H9 (cell line): Measurements from ENCODE around the gene SELENOF. TPM values are rescaled to one million over a fixed set of nuclear protein-coding genes. Genes with fewer than 3 reads are reported as not detected.

Source experiments
- DNase-seq: peaks from one replicate; pipeline ENCODE4 v3.0.0-alpha.2; 2017
- H2AFZ ChIP-seq: one replicate; pipeline ENCODE4 v1.6.1; 2013; ENCODE audit warnings: mild to moderate bottlenecking, low read length, control low read depth, moderate library complexity
- H2AK5ac ChIP-seq: 2 replicates; pipeline ENCODE4 v1.6.1; 2013; ENCODE audit warnings: low read length, control low read depth, mixed read lengths; ENCODE audit not compliant: insufficient read length
- H2BK120ac ChIP-seq: one replicate; pipeline ENCODE4 v1.6.1; 2013; ENCODE audit warnings: low read depth, mild to moderate bottlenecking, low read length, control low read depth, inconsistent platforms; ENCODE audit not compliant: poor library complexity, severe bottlenecking
- H2BK12ac ChIP-seq: 2 replicates; pipeline ENCODE4 v1.6.1; 2013; ENCODE audit warnings: low read length, control low read depth, mixed read lengths, low read depth; ENCODE audit not compliant: insufficient read length
- H2BK15ac ChIP-seq: 2 replicates; pipeline ENCODE4 v1.6.1; 2013; ENCODE audit warnings: low read depth, low read length, control low read depth
- H2BK20ac ChIP-seq: one replicate; pipeline ENCODE4 v1.6.1; 2013; ENCODE audit warnings: low read depth, mild to moderate bottlenecking, low read length, control low read depth, inconsistent platforms; ENCODE audit not compliant: poor library complexity, severe bottlenecking
- H2BK5ac ChIP-seq: 2 replicates; pipeline ENCODE4 v1.6.1; 2013; ENCODE audit warnings: low read length, control low read depth, mixed read lengths; ENCODE audit not compliant: insufficient read length
- H3K14ac ChIP-seq: 2 replicates; pipeline ENCODE4 v1.6.1; 2013; ENCODE audit warnings: low read length, control low read depth; ENCODE audit not compliant: insufficient read depth
- H3K18ac ChIP-seq: 2 replicates; pipeline ENCODE4 v1.6.1; 2013; ENCODE audit warnings: low read depth, mild to moderate bottlenecking, mixed read lengths, low read length, control low read depth; ENCODE audit not compliant: insufficient read length
- H3K23ac ChIP-seq: 2 replicates; pipeline ENCODE4 v1.6.1; 2013; ENCODE audit warnings: low read length, control low read depth, mixed read lengths, low read depth; ENCODE audit not compliant: insufficient read length
- H3K23me2 ChIP-seq: 2 replicates; pipeline ENCODE4 v1.6.1; 2013; ENCODE audit warnings: low read depth, mild to moderate bottlenecking, mixed read lengths, low read length, control low read depth; ENCODE audit not compliant: insufficient read length, poor library complexity, severe bottlenecking
- H3K27ac ChIP-seq: 2 replicates; pipeline ENCODE4 v1.5.1; 2013; ENCODE audit warnings: low read length, control low read depth, mixed read lengths, low read depth; ENCODE audit not compliant: insufficient read length
- H3K27me3 ChIP-seq: 2 replicates; pipeline ENCODE4 v1.6.1; 2013; ENCODE audit warnings: low read length, control low read depth, inconsistent platforms; ENCODE audit not compliant: insufficient read depth
- H3K4ac ChIP-seq: 2 replicates; pipeline ENCODE4 v1.6.1; 2013; ENCODE audit warnings: low read depth, mild to moderate bottlenecking, control low read depth, inconsistent platforms, low read length, moderate library complexity
- H3K4me1 ChIP-seq: 2 replicates; pipeline ENCODE4 v1.6.1; 2013; ENCODE audit warnings: low read length, control low read depth, inconsistent platforms; ENCODE audit not compliant: insufficient read depth
- H3K4me2 ChIP-seq: 2 replicates; pipeline ENCODE4 v1.6.1; 2013; ENCODE audit warnings: low read length, control low read depth, mixed read lengths; ENCODE audit not compliant: insufficient read length, insufficient read depth
- H3K56ac ChIP-seq: 2 replicates; pipeline ENCODE4 v1.6.1; 2013; ENCODE audit warnings: low read depth, mild to moderate bottlenecking, mixed read lengths, low read length, control low read depth; ENCODE audit not compliant: insufficient read length
- H3K79me1 ChIP-seq: 2 replicates; pipeline ENCODE4 v1.6.1; 2013; ENCODE audit warnings: low read depth, mild to moderate bottlenecking, moderate library complexity, low read length, control low read depth, inconsistent platforms; ENCODE audit not compliant: insufficient read depth, poor library complexity, severe bottlenecking
- H3K79me2 ChIP-seq: 2 replicates; pipeline ENCODE4 v1.6.1; 2013; ENCODE audit warnings: low read length, control low read depth, inconsistent platforms; ENCODE audit not compliant: insufficient read depth
- H3K9ac ChIP-seq: 2 replicates; pipeline ENCODE4 v1.6.1; 2013; ENCODE audit warnings: low read length, control low read depth, mixed read lengths; ENCODE audit not compliant: insufficient read length; ENCODE audit errors: extremely low read depth
- H3K9me3 ChIP-seq: one replicate; pipeline ENCODE4 v1.6.1; 2013; ENCODE audit warnings: low read depth, low read length, inconsistent platforms; ENCODE audit not compliant: control insufficient read depth
- H3T11ph ChIP-seq: one replicate; pipeline ENCODE4 v1.6.1; 2013; ENCODE audit warnings: mild to moderate bottlenecking, low read length, control low read depth, inconsistent platforms
- H4K20me1 ChIP-seq: one replicate; pipeline ENCODE4 v1.6.1; 2013; ENCODE audit not compliant: control insufficient read depth, insufficient read length, insufficient read depth
- H4K5ac ChIP-seq: 2 replicates; pipeline ENCODE4 v1.6.1; 2013; ENCODE audit warnings: low read depth, mild to moderate bottlenecking, mixed read lengths, low read length, control low read depth; ENCODE audit not compliant: insufficient read length
- H4K8ac ChIP-seq: replicated peaks from 2 replicates; pipeline ENCODE4 v1.6.1; 2013; ENCODE audit warnings: low read length, control low read depth, mixed read lengths, low read depth; ENCODE audit not compliant: insufficient read length
- H4K91ac ChIP-seq: 2 replicates; pipeline ENCODE4 v1.6.1; 2013; ENCODE audit warnings: low read depth, mild to moderate bottlenecking, moderate library complexity, mixed read lengths, low read length, control low read depth; ENCODE audit not compliant: insufficient read length
- H3K27ac Mint-ChIP-seq, 3 experiments: 2 replicates in 2 of 3; 3 replicates in 1 of 3; pipeline ENCODE4 v1.8.0; 2020 to 2021; ENCODE audit warnings: mixed read lengths in 3 of 3, mild to moderate bottlenecking in 1 of 3, moderate library complexity in 1 of 3
- H3K27me3 Mint-ChIP-seq: 2 replicates; pipeline ENCODE4 v1.8.0; 2021; ENCODE audit warnings: low read depth, mild to moderate bottlenecking, moderate library complexity, mixed read lengths
- H3K36me3 Mint-ChIP-seq, 3 experiments: 2 replicates in 2 of 3; 3 replicates in 1 of 3; pipeline ENCODE4 v1.8.0; 2020 to 2021; ENCODE audit warnings: low read depth in 3 of 3, mixed read lengths in 3 of 3; ENCODE audit not compliant: insufficient read depth in 1 of 3
- H3K4me1 Mint-ChIP-seq, 2 experiments: 2 replicates each; pipeline ENCODE4 v1.8.0; 2020; ENCODE audit warnings: mixed read lengths in 2 of 2
- H3K4me3 Mint-ChIP-seq, 2 experiments: 2 replicates in 1 of 2; 3 replicates in 1 of 2; pipeline ENCODE4 v1.8.0; 2020 to 2021; ENCODE audit warnings: mild to moderate bottlenecking in 2 of 2, mixed read lengths in 2 of 2, moderate library complexity in 1 of 2
- H3K9me3 Mint-ChIP-seq, 2 experiments: 2 replicates in 1 of 2; 3 replicates in 1 of 2; pipeline ENCODE4 v1.8.0; 2020; ENCODE audit warnings: mild to moderate bottlenecking in 2 of 2, mixed read lengths in 2 of 2, moderate library complexity in 1 of 2
- CTCF ChIP-seq: fragments of 200-600 bp; sonication (generic); conservative IDR thresholded peaks from 3 replicates; pipeline ENCODE4 v1.8.0; 2021; ENCODE audit warnings: antibody characterized with exemption, mild to moderate bottlenecking
- total RNA-seq: library from RNA; stranded (reverse); gene quantifications from 2 replicates; pipeline ENCODE4 v1.2.1, GENCODE V29; 2021

SELENOF gene
- total RNA-seq, 1 experiment from 2014 or later: 143 TPM

GRCh38 chr1:86957221-86957620 is 43.3 kb upstream of the SELENOF start:
- H3K4ac ChIP-seq: no peak overlapping the region
- no peak overlapping the region for H3T11ph ChIP-seq
- H3K9me3 ChIP-seq: no peaks in the 10 kb centered on the region
- Mint-ChIP-seq H3K27me3 (no peaks in the 10 kb centered on the region), H3K27ac (no peak overlapping the region), H3K9me3 (peaks cover 3 to 4% of the 10 kb centered on the region in 2 experiments; a peak in 3 of 5 replicates), H3K4me1 (peaks cover 8 to 12% of the 10 kb centered on the region in 2 experiments; a peak in 3 of 4 replicates), H3K4me3 (no peak overlapping the region), H3K36me3 (peaks cover 7 to 24% (median 22%) of the 10 kb centered on the region in 3 experiments)
- no peak overlapping the region for H4K8ac ChIP-seq
- no peak overlapping the region for H4K5ac ChIP-seq
- no peak overlapping the region for H4K91ac ChIP-seq
- H3K14ac ChIP-seq: no peak overlapping the region
- H3K23me2 ChIP-seq: no peaks in the 10 kb centered on the region
- no peaks in the 10 kb centered on the region for H4K20me1 ChIP-seq
- no peak overlapping the region for H3K4me2 ChIP-seq
- H3K56ac ChIP-seq: no peak overlapping the region
- H3K18ac ChIP-seq: no peak overlapping the region
- no peak overlapping the region for H2BK15ac ChIP-seq
- TF ChIP-seq CTCF: no peak
- no peak overlapping the region for H3K9ac ChIP-seq
- peaks cover 8% of the 10 kb centered on the region for H3K79me1 ChIP-seq
- no peak overlapping the region for H3K23ac ChIP-seq
- H3K79me2 ChIP-seq: peaks cover 3% of the 10 kb centered on the region; the same call in 1 of the 2 replicates
- H2BK5ac ChIP-seq: no peak overlapping the region
- no peaks in the 10 kb centered on the region for H3K27me3 ChIP-seq
- no peak overlapping the region for H2BK20ac ChIP-seq
- no peak overlapping the region for H2AFZ ChIP-seq
- no peak overlapping the region for H2BK12ac ChIP-seq
- H2AK5ac ChIP-seq: no peak overlapping the region
- H3K4me1 ChIP-seq: no peaks in the 10 kb centered on the region
- no peak overlapping the region for H2BK120ac ChIP-seq
- no peak overlapping the region for H3K27ac ChIP-seq
- no peak for DNase-seq
